HCT116 (cell line): ENCODE measurements around the gene MAML2.

Experiments used
- JUND ChIP-seq: IDR thresholded peaks from 2 replicates; pipeline ENCODE4 v1.6.1; 2012
- POLR2A ChIP-seq: IDR thresholded peaks from 2 replicates; pipeline ENCODE4 v1.7.0; 2011; ENCODE audit warnings: borderline replicate concordance; ENCODE audit not compliant: insufficient read depth, insufficient read length; ENCODE audit errors: extremely low read depth
- POLR2AphosphoS5 ChIP-seq: IDR thresholded peaks from 2 replicates; pipeline ENCODE4 v1.6.1; 2011; ENCODE audit warnings: mild to moderate bottlenecking, low read depth, low read length, moderate library complexity
- ZNF274 ChIP-seq: fragments of 200-500 bp; sonication (Bioruptor generic); IDR thresholded peaks from 2 replicates; pipeline ENCODE4 v1.6.1; 2014; ENCODE audit warnings: mild to moderate bottlenecking, low read depth, low read length, inconsistent platforms
- TF ChIP-seq, protein P1 (sequence below), 3 experiments: fragments of 200-600 bp in 1 of 3; sonication (generic) in 1 of 3; IDR thresholded peaks in 2 of 3; conservative IDR thresholded peaks in 1 of 3; 2 replicates each; pipeline ENCODE4 v1.5.1; 2012 to 2017; ENCODE audit warnings: low read depth in 2 of 3, low read length in 2 of 3, antibody characterized with exemption in 1 of 3, borderline replicate concordance in 1 of 3, control low read depth in 1 of 3, mild to moderate bottlenecking in 1 of 3, mixed read lengths in 1 of 3, mixed run types in 1 of 3, moderate library complexity in 1 of 3; ENCODE audit not compliant: insufficient read depth in 1 of 3

DNA sequence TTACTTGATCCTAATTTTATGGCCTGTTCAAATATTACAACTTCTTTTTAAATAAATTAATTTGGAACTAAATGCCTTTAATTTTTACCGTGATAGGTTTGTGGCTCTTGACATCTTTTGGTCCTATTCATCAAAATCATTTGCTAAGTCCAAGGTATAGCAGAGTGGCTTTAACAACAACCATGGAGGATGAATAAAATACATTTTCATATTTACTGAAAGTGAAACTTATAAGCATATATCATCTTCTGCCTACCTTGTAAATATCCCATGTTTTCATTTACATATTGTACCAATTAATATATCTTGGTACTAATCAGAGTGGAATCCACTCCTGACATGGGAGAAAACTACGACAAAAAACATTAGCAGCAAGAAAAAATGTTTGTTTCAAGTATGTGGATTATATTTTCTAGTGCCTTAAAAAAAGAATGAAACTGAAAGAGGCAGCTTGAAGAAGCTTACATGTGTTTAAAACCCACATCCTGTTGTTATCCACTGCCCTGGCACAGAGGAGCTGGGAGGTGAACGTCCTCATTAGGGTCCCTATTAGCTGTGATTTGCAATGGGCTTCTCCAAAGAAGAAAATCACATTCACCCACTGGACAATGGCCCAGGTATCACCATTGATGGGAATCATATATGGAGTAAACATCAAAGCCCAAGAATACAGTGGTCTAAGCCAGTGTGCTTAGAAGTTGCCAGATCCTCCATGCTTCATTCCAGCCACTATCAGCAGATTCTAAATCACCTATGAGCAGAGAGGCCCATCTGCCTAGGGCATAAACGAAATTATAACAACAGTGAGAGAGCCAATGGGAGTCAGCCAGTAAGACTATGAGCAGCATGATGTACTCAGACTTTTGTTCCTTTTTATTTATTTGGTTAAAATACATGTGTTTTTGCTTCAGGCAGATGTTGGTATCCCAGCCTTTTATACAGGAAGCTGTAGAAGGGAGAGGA is 84.7 kb downstream of the MAML2 start:
- TF ChIP-seq ZNF274 (no peak), JUND (no peak), POLR2A (no peak), POLR2AphosphoS5 (no peak)
- TF ChIP-seq, protein P1, sequence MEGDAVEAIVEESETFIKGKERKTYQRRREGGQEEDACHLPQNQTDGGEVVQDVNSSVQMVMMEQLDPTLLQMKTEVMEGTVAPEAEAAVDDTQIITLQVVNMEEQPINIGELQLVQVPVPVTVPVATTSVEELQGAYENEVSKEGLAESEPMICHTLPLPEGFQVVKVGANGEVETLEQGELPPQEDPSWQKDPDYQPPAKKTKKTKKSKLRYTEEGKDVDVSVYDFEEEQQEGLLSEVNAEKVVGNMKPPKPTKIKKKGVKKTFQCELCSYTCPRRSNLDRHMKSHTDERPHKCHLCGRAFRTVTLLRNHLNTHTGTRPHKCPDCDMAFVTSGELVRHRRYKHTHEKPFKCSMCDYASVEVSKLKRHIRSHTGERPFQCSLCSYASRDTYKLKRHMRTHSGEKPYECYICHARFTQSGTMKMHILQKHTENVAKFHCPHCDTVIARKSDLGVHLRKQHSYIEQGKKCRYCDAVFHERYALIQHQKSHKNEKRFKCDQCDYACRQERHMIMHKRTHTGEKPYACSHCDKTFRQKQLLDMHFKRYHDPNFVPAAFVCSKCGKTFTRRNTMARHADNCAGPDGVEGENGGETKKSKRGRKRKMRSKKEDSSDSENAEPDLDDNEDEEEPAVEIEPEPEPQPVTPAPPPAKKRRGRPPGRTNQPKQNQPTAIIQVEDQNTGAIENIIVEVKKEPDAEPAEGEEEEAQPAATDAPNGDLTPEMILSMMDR (IDR thresholded peaks at IDR 0.05 in 2 of 3, conservative IDR thresholded peaks at IDR 0.05 in 1 of 3; ENCODE audit: borderline replicate concordance in 1 of 3, insufficient read depth in 1 of 3, low read depth in 2 of 3, low read length in 2 of 3) = no peak
